BLaER1 treated with 17β-estradiol and CSF1 and Interleukin-3, amounts not matched to agents 10 nM and 100 nM (cell line): ENCODE measurements around the gene SERGEF.
A peak's percentile ranks its signal among the peaks of the same experiment; 100 is the strongest.

Source experiments
- H3K27ac ChIP-seq, 11 experiments: shearing (Covaris generic); formaldehyde crosslinking; 2 replicates each; pipeline ENCODE4 v1.8.1; 2022
- H3K27me3 ChIP-seq, 11 experiments: shearing (Covaris generic); formaldehyde crosslinking; 2 replicates each; pipeline ENCODE4 v1.8.1; 2022
- H3K36me3 ChIP-seq, 11 experiments: shearing (Covaris generic); formaldehyde crosslinking; 2 replicates each; pipeline ENCODE4 v1.8.1; 2022
- H3K4me1 ChIP-seq, 10 experiments: shearing (Covaris generic); formaldehyde crosslinking; 2 replicates each; pipeline ENCODE4 v1.8.1; 2022
- H3K4me2 ChIP-seq, 11 experiments: shearing (Covaris generic); formaldehyde crosslinking; 2 replicates each; pipeline ENCODE4 v1.8.1; 2022
- H3K4me3 ChIP-seq, 10 experiments: shearing (Covaris generic); formaldehyde crosslinking; 2 replicates each; pipeline ENCODE4 v1.8.1; 2022
- H3K9ac ChIP-seq, 11 experiments: shearing (Covaris generic); formaldehyde crosslinking; 2 replicates each; pipeline ENCODE4 v1.8.1; 2022
- H3K9me3 ChIP-seq, 11 experiments: shearing (Covaris generic); formaldehyde crosslinking; replicated peaks in 1 of 11; 2 replicates each; pipeline ENCODE4 v1.8.1; 2022
- H4K20me1 ChIP-seq, 11 experiments: shearing (Covaris generic); formaldehyde crosslinking; 2 replicates each; pipeline ENCODE4 v1.8.1; 2022
- Cebpa-rat ChIP-seq, 11 experiments: shearing (Covaris generic); IDR thresholded peaks; 2 replicates each; pipeline ENCODE4 v1.8.1; 2022

SERGEF gene

GRCh38 chr11:18019650-18020049 is 6.8 kb upstream of the SERGEF start:
- Histone ChIP-seq H3K36me3 (no peaks in the 10 kb centered on the region), H3K9me3 (no peaks in the 10 kb centered on the region), H3K4me1 (peaks cover 0 to 3% (median 1%) of the 10 kb centered on the region in 10 experiments; a peak in 12 of 20 replicates), H3K4me2 (no peak overlapping the region), H3K9ac (no peak overlapping the region), H3K4me3 (no peak overlapping the region), H4K20me1 (no peaks in the 10 kb centered on the region), H3K27me3 (no peaks in the 10 kb centered on the region), H3K27ac (no peak overlapping the region)
- no peak for TF ChIP-seq Cebpa-rat (IDR thresholded peaks at IDR 0.05)

GRCh38 chr11:18016789-18017188 is 3.9 kb upstream of the SERGEF start:
- Histone ChIP-seq H3K9me3 (no peaks in the 10 kb centered on the region), H3K4me1 (peaks cover 14 to 24% (median 19%) of the 10 kb centered on the region in 10 experiments), H3K4me2 (no peak overlapping the region), H3K9ac (no peak overlapping the region), H3K4me3 (no peak overlapping the region), H3K36me3 (no peaks in the 10 kb centered on the region), H3K27me3 (no peaks in the 10 kb centered on the region), H4K20me1 (no peaks in the 10 kb centered on the region), H3K27ac (no peak overlapping the region)
- TF ChIP-seq Cebpa-rat (IDR thresholded peaks at IDR 0.05), result no peak

- H3K9me3 ChIP-seq, result no peaks in the 10 kb centered on the region
- no peak for TF ChIP-seq Cebpa-rat (IDR thresholded peaks at IDR 0.05)
- no peak overlapping the region for H3K9ac ChIP-seq
- peaks cover 0 to 13% (median 0%) of the 10 kb centered on the region in 11 experiments; a peak in 1 of 22 replicates for H4K20me1 ChIP-seq
- H3K4me3 ChIP-seq, result no peak overlapping the region
- peak overlapping the region in 9 of 11 experiments; percentile 81 to 95 (median 94); a peak in 9 of 22 replicates for H3K4me2 ChIP-seq
- no peaks in the 10 kb centered on the region for H3K27me3 ChIP-seq
- H3K36me3 ChIP-seq, result no peaks in the 10 kb centered on the region
- peaks cover 16 to 27% (median 22%) of the 10 kb centered on the region in 10 experiments for H3K4me1 ChIP-seq
- no peak overlapping the region for H3K27ac ChIP-seq
These were observed 2.0 kb upstream of the SERGEF start for GRCh38 chr11:18014876-18015275.

- Histone ChIP-seq H3K4me3 (peak overlapping the region; percentile 73 to 87 (median 78)), H4K20me1 (peaks cover 0 to 20% (median 0%) of the 10 kb centered on the region in 11 experiments; a peak in 1 of 22 replicates), H3K27ac (peak overlapping the region; percentile 61 to 84 (median 72)), H3K9me3 (no peaks in the 10 kb centered on the region), H3K36me3 (no peaks in the 10 kb centered on the region), H3K27me3 (no peaks in the 10 kb centered on the region), H3K4me2 (peak overlapping the region; percentile 81 to 95 (median 92)), H3K9ac (peak overlapping the region; percentile 68 to 86 (median 83)), H3K4me1 (peaks cover 16 to 27% (median 22%) of the 10 kb centered on the region in 10 experiments)
- no peak for TF ChIP-seq Cebpa-rat (IDR thresholded peaks at IDR 0.05)
These were observed 1.1 kb upstream of the SERGEF start for GRCh38 chr11:18013790-18014507.

GRCh38 chr11:18012122-18012905 is 533 bp downstream of the SERGEF start:
- H3K36me3 ChIP-seq, result peaks cover 0 to 10% (median under 1%) of the 10 kb centered on the region in 11 experiments; a peak in 10 of 22 replicates
- peak overlapping the region; percentile 73 to 87 (median 78) for H3K4me3 ChIP-seq
- no peaks in the 10 kb centered on the region for H3K9me3 ChIP-seq
- H3K27me3 ChIP-seq, result no peaks in the 10 kb centered on the region
- H3K9ac ChIP-seq, result peak overlapping the region; percentile 68 to 86 (median 83)
- peaks cover 16 to 27% (median 22%) of the 10 kb centered on the region in 10 experiments for H3K4me1 ChIP-seq
- H3K27ac ChIP-seq, result peak overlapping the region in 10 of 11 experiments; percentile 61 to 84 (median 74); a peak in 21 of 22 replicates
- H3K4me2 ChIP-seq, result peak overlapping the region; percentile 81 to 95 (median 92)
- no peak for TF ChIP-seq Cebpa-rat (IDR thresholded peaks at IDR 0.05)
- peaks cover 0 to 28% (median 0%) of the 10 kb centered on the region in 11 experiments; a peak in 6 of 22 replicates for H4K20me1 ChIP-seq

GRCh38 chr11:18011633-18012032 is 1.2 kb downstream of the SERGEF start:
- H3K4me1 ChIP-seq, result peaks cover 16 to 27% (median 22%) of the 10 kb centered on the region in 10 experiments
- H4K20me1 ChIP-seq, result peaks cover 0 to 28% (median 0%) of the 10 kb centered on the region in 11 experiments; a peak in 6 of 22 replicates
- peak overlapping the region in 2 of 11 experiments; percentile 83 to 84; a peak in 2 of 22 replicates for H3K9ac ChIP-seq
- H3K27me3 ChIP-seq, result no peaks in the 10 kb centered on the region
- no peak for TF ChIP-seq Cebpa-rat (IDR thresholded peaks at IDR 0.05)
- peak overlapping the region in 8 of 10 experiments; percentile 73 to 87 (median 78); a peak in 12 of 20 replicates for H3K4me3 ChIP-seq
- peaks cover 2 to 17% (median 7%) of the 10 kb centered on the region in 11 experiments for H3K36me3 ChIP-seq
- no peaks in the 10 kb centered on the region for H3K9me3 ChIP-seq
- H3K27ac ChIP-seq, result no peak overlapping the region
- peak overlapping the region; percentile 81 to 95 (median 92) for H3K4me2 ChIP-seq

GRCh38 chr11:18010977-18011586 is 1.8 kb downstream of the SERGEF start:
- no peaks in the 10 kb centered on the region for H3K27me3 ChIP-seq
- peaks cover 8 to 22% (median 13%) of the 10 kb centered on the region in 11 experiments for H3K36me3 ChIP-seq
- no peak for TF ChIP-seq Cebpa-rat (IDR thresholded peaks at IDR 0.05)
- no peak overlapping the region for H3K9ac ChIP-seq
- H4K20me1 ChIP-seq, result peaks cover 0 to 28% (median 0%) of the 10 kb centered on the region in 11 experiments; a peak in 6 of 22 replicates
- H3K4me2 ChIP-seq, result peak overlapping the region in 8 of 11 experiments; percentile 81 to 95 (median 93); a peak in 11 of 22 replicates
- no peaks in the 10 kb centered on the region for H3K9me3 ChIP-seq
- H3K4me3 ChIP-seq, result no peak overlapping the region
- H3K27ac ChIP-seq, result no peak overlapping the region
- H3K4me1 ChIP-seq, result peaks cover 16 to 27% (median 22%) of the 10 kb centered on the region in 10 experiments

- H3K27ac ChIP-seq, result no peak overlapping the region
- peaks cover 0 to 28% (median 0%) of the 10 kb centered on the region in 11 experiments; a peak in 6 of 22 replicates for H4K20me1 ChIP-seq
- H3K4me3 ChIP-seq, result no peak overlapping the region
- H3K9ac ChIP-seq, result no peak overlapping the region
- no peak overlapping the region for H3K4me2 ChIP-seq
- H3K27me3 ChIP-seq, result no peaks in the 10 kb centered on the region
- H3K36me3 ChIP-seq, result peaks cover 17 to 31% (median 22%) of the 10 kb centered on the region in 11 experiments
- no peak for TF ChIP-seq Cebpa-rat (IDR thresholded peaks at IDR 0.05)
- H3K4me1 ChIP-seq, result peaks cover 16 to 27% (median 22%) of the 10 kb centered on the region in 10 experiments
- H3K9me3 ChIP-seq, result no peaks in the 10 kb centered on the region
These were observed 2.7 kb downstream of the SERGEF start for GRCh38 chr11:18010121-18010670.
